ENCODE data around the gene CREB3L1. TPM values are rescaled to one million over a fixed set of nuclear protein-coding genes. Genes with fewer than 3 reads are reported as not detected.

The CREB3L1 gene
- total and polyA plus RNA-seq, 2 of the 13 experiments (the other 11 are each of a cell fraction or from before 2014, with no cell fraction given): not detected

GRCh38 chr11:46273511-46274205 is 3.8 kb upstream of the CREB3L1 start (continued):
- TF ChIP-seq, protein P1, sequence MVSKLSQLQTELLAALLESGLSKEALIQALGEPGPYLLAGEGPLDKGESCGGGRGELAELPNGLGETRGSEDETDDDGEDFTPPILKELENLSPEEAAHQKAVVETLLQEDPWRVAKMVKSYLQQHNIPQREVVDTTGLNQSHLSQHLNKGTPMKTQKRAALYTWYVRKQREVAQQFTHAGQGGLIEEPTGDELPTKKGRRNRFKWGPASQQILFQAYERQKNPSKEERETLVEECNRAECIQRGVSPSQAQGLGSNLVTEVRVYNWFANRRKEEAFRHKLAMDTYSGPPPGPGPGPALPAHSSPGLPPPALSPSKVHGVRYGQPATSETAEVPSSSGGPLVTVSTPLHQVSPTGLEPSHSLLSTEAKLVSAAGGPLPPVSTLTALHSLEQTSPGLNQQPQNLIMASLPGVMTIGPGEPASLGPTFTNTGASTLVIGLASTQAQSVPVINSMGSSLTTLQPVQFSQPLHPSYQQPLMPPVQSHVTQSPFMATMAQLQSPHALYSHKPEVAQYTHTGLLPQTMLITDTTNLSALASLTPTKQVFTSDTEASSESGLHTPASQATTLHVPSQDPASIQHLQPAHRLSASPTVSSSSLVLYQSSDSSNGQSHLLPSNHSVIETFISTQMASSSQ (IDR thresholded peaks at IDR 0.05; ENCODE audit: low read depth): no peak
- TF ChIP-seq, protein P1 (CRISPR knock-in tag; IDR thresholded peaks at IDR 0.05; ENCODE audit: borderline replicate concordance): no peak
- peak in 1 of 2 experiments; percentile 79; a peak in 2 of 4 replicates for TF ChIP-seq EP300 (IDR thresholded peaks at IDR 0.05; ENCODE audit: low read depth in 2 of 2, low read length in 2 of 2)
- no peak for TF ChIP-seq EP300 (CRISPR knock-in tag; IDR thresholded peaks at IDR 0.05; ENCODE audit: borderline replicate concordance)
- no peak for TF ChIP-seq SSRP1 (CRISPR knock-in tag; IDR thresholded peaks at IDR 0.05)
- peak; percentile 59; the same call in 1 of the 2 replicates for TF ChIP-seq KDM2A (CRISPR knock-in tag; IDR thresholded peaks at IDR 0.05; ENCODE audit: borderline replicate concordance, low read depth)
- peak; percentile 82 for TF ChIP-seq PAXIP1 (CRISPR knock-in tag; conservative IDR thresholded peaks at IDR 0.05)
- TF ChIP-seq, protein P2, sequence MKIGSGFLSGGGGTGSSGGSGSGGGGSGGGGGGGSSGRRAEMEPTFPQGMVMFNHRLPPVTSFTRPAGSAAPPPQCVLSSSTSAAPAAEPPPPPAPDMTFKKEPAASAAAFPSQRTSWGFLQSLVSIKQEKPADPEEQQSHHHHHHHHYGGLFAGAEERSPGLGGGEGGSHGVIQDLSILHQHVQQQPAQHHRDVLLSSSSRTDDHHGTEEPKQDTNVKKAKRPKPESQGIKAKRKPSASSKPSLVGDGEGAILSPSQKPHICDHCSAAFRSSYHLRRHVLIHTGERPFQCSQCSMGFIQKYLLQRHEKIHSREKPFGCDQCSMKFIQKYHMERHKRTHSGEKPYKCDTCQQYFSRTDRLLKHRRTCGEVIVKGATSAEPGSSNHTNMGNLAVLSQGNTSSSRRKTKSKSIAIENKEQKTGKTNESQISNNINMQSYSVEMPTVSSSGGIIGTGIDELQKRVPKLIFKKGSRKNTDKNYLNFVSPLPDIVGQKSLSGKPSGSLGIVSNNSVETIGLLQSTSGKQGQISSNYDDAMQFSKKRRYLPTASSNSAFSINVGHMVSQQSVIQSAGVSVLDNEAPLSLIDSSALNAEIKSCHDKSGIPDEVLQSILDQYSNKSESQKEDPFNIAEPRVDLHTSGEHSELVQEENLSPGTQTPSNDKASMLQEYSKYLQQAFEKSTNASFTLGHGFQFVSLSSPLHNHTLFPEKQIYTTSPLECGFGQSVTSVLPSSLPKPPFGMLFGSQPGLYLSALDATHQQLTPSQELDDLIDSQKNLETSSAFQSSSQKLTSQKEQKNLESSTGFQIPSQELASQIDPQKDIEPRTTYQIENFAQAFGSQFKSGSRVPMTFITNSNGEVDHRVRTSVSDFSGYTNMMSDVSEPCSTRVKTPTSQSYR (CRISPR knock-in tag; IDR thresholded peaks at IDR 0.05; ENCODE audit: borderline replicate concordance): peak; percentile 48; the same call in 1 of the 2 replicates
- TF ChIP-seq DBP (CRISPR knock-in tag; IDR thresholded peaks at IDR 0.05; ENCODE audit: not compliant biosample characterization): no peak
- no peak for TF ChIP-seq EHMT2 (IDR thresholded peaks at IDR 0.05; ENCODE audit: borderline replicate concordance, low read depth, low read length)
- no peak for TF ChIP-seq NCOA5 (CRISPR knock-in tag; IDR thresholded peaks at IDR 0.05)
- peak; percentile 69; the same call in 1 of the 2 replicates for TF ChIP-seq SOX13 (IDR thresholded peaks at IDR 0.05)
- peak in 1 of 2 experiments; percentile 92; a peak in 2 of 4 replicates for TF ChIP-seq SOX13 (CRISPR knock-in tag; conservative IDR thresholded peaks at IDR 0.05 in 1 of 2, IDR thresholded peaks at IDR 0.05 in 1 of 2)
- no peak for TF ChIP-seq STAG1 (CRISPR knock-in tag; IDR thresholded peaks at IDR 0.05)
- TF ChIP-seq ARNTL (CRISPR knock-in tag; IDR thresholded peaks at IDR 0.05): no peak
- TF ChIP-seq ZNF776 (CRISPR knock-in tag; IDR thresholded peaks at IDR 0.05): no peak
- TF ChIP-seq RFX1 (IDR thresholded peaks at IDR 0.05): no peak
- peak; percentile 65; the same call in 1 of the 2 replicates for TF ChIP-seq KDM3A (CRISPR knock-in tag; IDR thresholded peaks at IDR 0.05; ENCODE audit: low read depth)
